Erythroblast (primary cell): ENCODE results near the gene LEUTX.

ENCODE experiments used
- GATA1 ChIP-seq: IDR thresholded peaks from 2 replicates; pipeline ENCODE4 v1.6.1; 2011; ENCODE audit warnings: low read depth, mild to moderate bottlenecking, control low read depth, low read length, moderate library complexity
- POLR2A ChIP-seq: IDR thresholded peaks from 2 replicates; pipeline ENCODE4 v1.6.1; 2011; ENCODE audit warnings: mild to moderate bottlenecking, low read length

- TF ChIP-seq POLR2A (no peak), GATA1 (no peak)
Observed at GRCh38 chr19:39833160-39833463, 54.5 kb downstream of the LEUTX start.
